T-helper 2 cell treated with Interferon-gamma antibody and Interleukin-4, amounts not matched to agents 5 μg/mL and 100 μg/mL, for 36 hours (primary cell): Measurements from ENCODE around the gene ARIH1.
"Not testable (repeated sequence)": the region's sequence is repeated elsewhere in the genome, so short reads cannot be mapped to it uniquely, and the experiment has no call there.

Source experiments
- DNase-seq: peaks from one replicate; pipeline ENCODE4 v3.0.0; 2021; ENCODE audit warnings: low spot score
- H3K27ac Mint-ChIP-seq: one replicate; pipeline ENCODE4 v1.8.0; 2021; ENCODE audit warnings: mild to moderate bottlenecking, mixed read lengths
- H3K27me3 Mint-ChIP-seq: one replicate; pipeline ENCODE4 v1.8.0; 2021; ENCODE audit warnings: low read depth, mixed read lengths
- H3K36me3 Mint-ChIP-seq: one replicate; pipeline ENCODE4 v1.8.0; 2021; ENCODE audit warnings: low read depth, mixed read lengths
- H3K4me1 Mint-ChIP-seq: one replicate; pipeline ENCODE4 v1.8.0; 2021; ENCODE audit warnings: low read depth, mixed read lengths
- H3K4me3 Mint-ChIP-seq: one replicate; pipeline ENCODE4 v1.8.0; 2022; ENCODE audit warnings: mild to moderate bottlenecking, moderate library complexity, mixed read lengths
- H3K9me3 Mint-ChIP-seq: one replicate; pipeline ENCODE4 v1.8.0; 2021; ENCODE audit warnings: mixed read lengths

Gene ARIH1

DNA sequence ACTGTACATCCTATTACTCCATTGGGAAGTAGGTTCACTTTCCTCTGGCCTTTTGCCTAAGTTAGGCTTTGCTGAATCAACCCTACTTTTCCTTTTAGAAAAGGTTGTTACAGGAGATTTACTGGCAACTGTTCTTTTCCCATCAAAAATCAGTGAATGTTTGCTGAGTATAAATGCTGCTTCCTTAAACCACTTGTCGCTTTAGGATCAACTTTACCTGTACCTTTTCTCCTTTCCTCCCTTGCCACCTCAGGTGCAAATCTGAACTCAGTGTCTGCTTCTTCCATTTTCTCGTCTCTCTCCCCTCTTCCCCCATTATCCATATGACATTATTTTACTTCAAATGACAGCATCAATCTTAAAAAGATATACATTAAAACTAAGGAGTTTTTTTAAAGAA is 110.9 kb downstream of the ARIH1 start:
- Mint-ChIP-seq H3K27me3 (no peaks in the 10 kb centered on the region), H3K27ac (no peak overlapping the region), H3K9me3 (no peaks in the 10 kb centered on the region), H3K4me1 (peaks cover 2% of the 10 kb centered on the region), H3K4me3 (no peak overlapping the region), H3K36me3 (peaks cover 27% of the 10 kb centered on the region)
- no peak for DNase-seq

DNA sequence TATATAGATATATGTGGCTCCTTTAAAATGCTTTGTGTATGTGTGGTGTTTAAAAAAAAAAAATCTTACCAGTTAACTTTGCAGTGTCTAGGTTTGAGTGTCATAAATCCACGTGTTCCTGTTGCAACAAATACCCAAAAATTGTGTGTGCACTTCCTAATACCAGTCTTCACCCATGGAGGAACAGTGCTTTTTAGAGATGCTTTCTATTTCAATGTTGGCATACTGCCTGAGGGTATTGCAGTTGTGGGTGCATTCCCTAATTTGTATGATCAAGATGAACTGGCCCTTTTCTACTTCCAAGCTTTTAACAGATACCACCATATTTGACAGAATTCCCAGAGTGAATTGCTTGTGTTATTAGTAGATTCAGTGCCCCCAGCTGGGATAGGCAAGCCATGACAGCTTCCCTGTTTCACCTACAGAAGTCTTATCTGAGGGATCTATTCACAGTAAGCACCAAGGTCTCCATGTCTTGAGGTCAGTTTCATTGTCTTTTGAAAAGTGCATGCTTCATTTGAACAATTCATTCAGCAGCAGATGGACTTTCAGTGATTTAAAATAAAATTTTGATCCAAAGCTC is 111.4 kb downstream of the ARIH1 start:
- no peak overlapping the region for H3K4me3 Mint-ChIP-seq
- peaks cover 2% of the 10 kb centered on the region for H3K4me1 Mint-ChIP-seq
- no peak overlapping the region for H3K27ac Mint-ChIP-seq
- H3K36me3 Mint-ChIP-seq, result peaks cover 22% of the 10 kb centered on the region
- H3K9me3 Mint-ChIP-seq, result no peaks in the 10 kb centered on the region
- no peaks in the 10 kb centered on the region for H3K27me3 Mint-ChIP-seq
- no peak for DNase-seq

DNA sequence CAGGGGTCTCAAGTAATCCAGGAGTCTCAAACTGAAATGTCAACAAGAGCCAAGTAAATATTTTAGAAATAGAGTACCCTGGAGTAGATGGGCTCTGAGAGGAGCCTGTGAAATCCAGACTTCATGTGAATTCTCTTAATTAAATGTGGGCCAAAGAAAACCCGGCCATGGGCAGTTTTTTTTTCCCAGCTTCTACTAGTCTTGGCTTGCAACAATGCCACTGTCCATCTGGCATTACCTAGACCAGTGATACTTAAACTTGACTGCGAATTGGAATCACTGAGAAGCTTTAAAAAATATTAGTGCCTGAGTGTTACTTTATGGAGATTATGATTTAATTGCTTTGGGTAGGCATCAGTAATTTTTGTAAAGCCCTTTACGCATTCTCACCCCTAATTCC is 114.0 kb downstream of the ARIH1 start:
- no peak for DNase-seq
- H3K4me1 Mint-ChIP-seq, result peaks cover 2% of the 10 kb centered on the region
- no peak overlapping the region for H3K27ac Mint-ChIP-seq
- no peaks in the 10 kb centered on the region for H3K27me3 Mint-ChIP-seq
- H3K9me3 Mint-ChIP-seq, result no peaks in the 10 kb centered on the region
- peaks cover 13% of the 10 kb centered on the region for H3K36me3 Mint-ChIP-seq
- no peak overlapping the region for H3K4me3 Mint-ChIP-seq

DNA sequence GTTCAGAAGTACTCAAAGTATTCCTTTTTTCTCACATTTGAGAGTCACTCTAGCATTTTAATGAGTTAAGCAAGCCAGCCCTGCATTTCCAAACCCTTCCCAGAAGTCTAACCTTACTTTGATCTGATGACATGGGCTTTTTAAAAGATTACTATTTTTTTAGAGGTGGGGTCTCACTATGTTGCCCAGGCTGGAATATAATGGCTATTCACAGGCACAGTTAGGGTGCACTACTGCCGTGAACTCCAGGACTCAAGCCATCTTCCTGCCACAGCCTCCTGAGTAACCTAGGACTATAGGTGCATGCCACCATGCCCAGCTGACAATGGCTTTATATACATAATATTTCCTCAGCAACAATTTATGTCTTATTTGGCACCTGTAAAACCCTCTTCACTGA is 116.3 kb downstream of the ARIH1 start:
- H3K27ac Mint-ChIP-seq, result no peak overlapping the region
- H3K9me3 Mint-ChIP-seq, result no peaks in the 10 kb centered on the region
- no peak for DNase-seq
- H3K4me1 Mint-ChIP-seq, result peaks cover 2% of the 10 kb centered on the region
- no peaks in the 10 kb centered on the region for H3K27me3 Mint-ChIP-seq
- H3K36me3 Mint-ChIP-seq, result peaks cover 5% of the 10 kb centered on the region
- no peak overlapping the region for H3K4me3 Mint-ChIP-seq

DNA sequence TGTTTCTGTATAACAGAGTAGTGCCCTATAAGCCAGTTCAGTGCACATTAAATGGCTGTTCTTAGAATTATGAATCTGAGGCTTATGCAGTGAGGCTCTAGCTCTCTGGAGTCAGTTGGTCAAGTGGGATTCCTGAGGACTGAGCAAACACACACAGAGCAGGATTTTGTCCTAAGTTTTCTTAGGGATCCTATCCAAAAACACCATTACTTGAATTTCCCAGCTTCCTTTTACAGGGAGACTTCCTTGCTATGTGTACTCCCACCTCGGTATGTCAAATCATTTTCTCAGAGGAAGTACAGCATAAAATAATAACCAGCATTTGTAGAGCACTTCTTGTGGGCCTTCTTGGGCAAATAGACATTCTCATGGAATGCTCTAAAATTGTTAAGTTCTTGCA is 117.2 kb downstream of the ARIH1 start:
- no peak overlapping the region for H3K27ac Mint-ChIP-seq
- no peak overlapping the region for H3K4me3 Mint-ChIP-seq
- no peaks in the 10 kb centered on the region for H3K9me3 Mint-ChIP-seq
- H3K4me1 Mint-ChIP-seq, result no peaks in the 10 kb centered on the region
- H3K36me3 Mint-ChIP-seq, result no peaks in the 10 kb centered on the region
- no peaks in the 10 kb centered on the region for H3K27me3 Mint-ChIP-seq
- DNase-seq, result no peak

DNA sequence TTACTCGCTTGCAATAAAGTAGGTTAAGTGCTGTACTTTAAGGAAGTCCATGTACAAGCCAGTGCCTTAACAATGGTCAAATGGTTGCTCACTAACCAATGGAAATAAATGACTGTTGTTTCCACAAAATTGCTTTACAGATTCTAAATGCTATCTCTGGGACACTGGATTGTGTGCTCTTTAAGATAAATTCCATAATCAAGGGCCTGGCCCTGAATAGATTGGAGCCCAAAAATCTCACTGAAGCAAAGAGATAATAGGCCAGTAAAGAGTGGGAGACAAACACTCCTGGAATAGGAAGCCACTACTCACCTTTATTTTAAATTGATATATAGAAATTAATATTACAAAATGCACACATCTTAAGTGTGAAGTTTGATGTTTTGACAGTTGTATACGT is 118.0 kb downstream of the ARIH1 start:
- Mint-ChIP-seq H3K27ac (no peak overlapping the region), H3K4me3 (no peak overlapping the region), H3K36me3 (no peaks in the 10 kb centered on the region), H3K9me3 (no peaks in the 10 kb centered on the region), H3K4me1 (no peaks in the 10 kb centered on the region), H3K27me3 (no peaks in the 10 kb centered on the region)
- no peak for DNase-seq

DNA sequence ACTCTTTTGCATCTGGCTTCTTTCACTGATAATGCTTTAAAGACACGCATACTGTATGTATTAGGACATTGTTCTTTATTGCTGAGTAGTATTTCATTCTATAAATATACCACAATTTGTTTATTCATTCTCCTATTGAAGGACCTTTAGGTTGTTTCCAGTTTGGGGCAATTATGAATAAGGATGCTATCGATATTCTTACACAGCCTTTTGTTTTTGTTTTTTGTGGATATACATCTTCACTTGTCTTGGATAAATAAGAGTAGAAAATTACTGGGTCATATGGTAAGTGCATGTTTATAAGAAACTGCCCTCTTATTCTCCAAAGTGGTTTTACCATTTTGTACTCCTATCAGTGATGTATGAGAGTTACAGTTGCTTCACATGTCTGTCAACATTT is 118.5 kb downstream of the ARIH1 start:
- Mint-ChIP-seq H3K4me3 (no peak overlapping the region), H3K27me3 (no peaks in the 10 kb centered on the region), H3K36me3 (no peaks in the 10 kb centered on the region), H3K4me1 (no peaks in the 10 kb centered on the region), H3K27ac (no peak overlapping the region), H3K9me3 (no peaks in the 10 kb centered on the region)
- DNase-seq, result no peak

DNA sequence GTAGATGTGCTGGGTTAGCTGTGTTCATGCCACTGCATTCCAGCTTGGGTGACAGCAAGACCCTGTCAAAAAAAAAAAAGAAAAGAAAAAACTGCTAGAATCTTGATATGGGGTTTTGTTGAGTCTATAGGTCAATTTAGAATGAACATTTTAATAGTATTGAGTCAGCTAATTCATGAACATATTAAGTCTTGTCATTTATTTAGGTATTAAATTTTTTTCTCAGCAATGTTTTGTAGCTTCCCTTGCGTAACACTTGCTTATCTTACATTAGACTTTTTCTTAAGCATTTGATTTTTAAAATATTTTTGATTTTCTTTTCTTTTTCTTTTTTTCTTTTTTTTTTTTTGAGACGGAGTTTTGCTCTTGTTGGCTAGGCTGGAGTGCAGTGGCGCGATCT is 119.7 kb downstream of the ARIH1 start:
- Mint-ChIP-seq H3K27ac (no peak overlapping the region), H3K4me3 (no peak overlapping the region), H3K4me1 (no peaks in the 10 kb centered on the region), H3K27me3 (no peaks in the 10 kb centered on the region), H3K36me3 (no peaks in the 10 kb centered on the region), H3K9me3 (no peaks in the 10 kb centered on the region)
- no peak for DNase-seq

DNA sequence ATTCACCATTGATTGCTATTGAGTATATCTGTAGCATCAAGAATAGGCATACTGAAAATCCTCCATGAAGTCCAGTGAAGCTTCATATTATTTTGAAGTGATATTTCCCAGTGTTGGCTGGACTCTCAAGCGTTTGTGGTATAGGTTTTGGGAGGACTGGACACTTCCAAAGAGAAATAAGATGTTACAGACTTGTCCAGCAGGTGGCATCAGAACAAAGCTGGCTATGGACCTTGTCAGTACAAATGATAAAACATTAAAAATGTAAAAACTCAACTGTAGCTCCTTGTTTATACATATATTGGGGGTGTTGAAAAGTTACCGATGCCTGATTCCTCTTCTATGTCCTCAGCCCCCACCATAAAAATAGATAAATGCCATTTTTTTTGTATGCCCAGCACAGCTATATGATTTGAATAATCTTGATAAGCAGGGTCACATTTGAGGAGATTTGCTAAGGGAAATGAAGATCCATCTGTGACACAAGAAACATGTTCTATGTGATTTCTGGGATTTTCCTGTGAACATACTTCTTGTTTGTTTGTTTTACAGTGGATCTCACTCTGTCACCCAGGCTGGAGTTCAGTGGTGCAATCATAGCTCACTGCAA is 125.8 kb downstream of the ARIH1 start:
- H3K4me3 Mint-ChIP-seq, result no peak overlapping the region
- H3K9me3 Mint-ChIP-seq, result no peaks in the 10 kb centered on the region
- H3K36me3 Mint-ChIP-seq, result no peaks in the 10 kb centered on the region
- H3K27me3 Mint-ChIP-seq, result peaks cover 8% of the 10 kb centered on the region
- H3K4me1 Mint-ChIP-seq, result no peaks in the 10 kb centered on the region
- no peak overlapping the region for H3K27ac Mint-ChIP-seq
- no peak for DNase-seq

DNA sequence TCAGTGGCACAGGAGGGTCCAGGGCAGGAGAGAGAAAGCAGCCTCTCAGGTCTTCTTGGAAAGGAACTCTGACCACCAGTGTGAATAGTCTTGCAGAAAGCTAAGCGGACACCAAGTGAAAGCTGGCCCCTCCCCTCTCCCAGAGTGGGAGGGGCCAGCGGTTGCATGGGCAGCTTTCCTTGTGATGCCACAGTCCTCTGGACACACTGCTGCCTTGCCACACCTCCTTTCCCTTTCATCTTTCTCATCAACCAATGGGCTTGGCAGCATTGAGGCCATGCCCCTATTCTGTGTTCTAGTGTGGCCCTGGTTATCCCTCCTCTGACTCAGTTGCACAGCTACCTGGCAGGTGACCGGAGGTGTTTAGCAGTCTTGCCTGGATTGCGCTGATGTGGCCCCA is 130.7 kb downstream of the ARIH1 start:
- Mint-ChIP-seq H3K27me3 (peaks cover 8% of the 10 kb centered on the region), H3K36me3 (no peaks in the 10 kb centered on the region), H3K9me3 (no peaks in the 10 kb centered on the region), H3K4me1 (no peaks in the 10 kb centered on the region), H3K4me3 (no peak overlapping the region), H3K27ac (no peak overlapping the region)
- no peak for DNase-seq

DNA sequence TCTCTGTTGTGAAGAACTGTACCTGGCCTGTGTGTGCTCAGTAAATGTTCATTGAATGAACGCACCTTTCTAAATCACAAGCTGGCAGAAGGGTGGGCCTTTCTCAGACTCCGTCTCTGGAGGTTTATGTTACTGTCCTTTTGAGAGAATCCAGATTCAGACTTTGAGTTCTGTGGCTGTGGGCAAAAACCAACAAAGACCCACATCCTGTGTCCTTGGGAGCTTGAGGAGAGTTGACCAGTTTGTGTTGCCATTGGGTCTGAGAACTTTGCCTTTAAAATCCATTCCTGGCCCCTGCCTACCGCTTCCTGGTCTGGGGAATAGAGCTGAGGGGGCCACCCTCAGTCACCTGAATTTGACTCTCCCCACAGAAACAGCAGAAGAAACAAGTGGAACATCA is 134.0 kb downstream of the ARIH1 start:
- not testable (repeated sequence) for H3K27me3 Mint-ChIP-seq, H3K27ac Mint-ChIP-seq, H3K4me3 Mint-ChIP-seq, H3K4me1 Mint-ChIP-seq, H3K9me3 Mint-ChIP-seq, H3K36me3 Mint-ChIP-seq, DNase-seq

DNA sequence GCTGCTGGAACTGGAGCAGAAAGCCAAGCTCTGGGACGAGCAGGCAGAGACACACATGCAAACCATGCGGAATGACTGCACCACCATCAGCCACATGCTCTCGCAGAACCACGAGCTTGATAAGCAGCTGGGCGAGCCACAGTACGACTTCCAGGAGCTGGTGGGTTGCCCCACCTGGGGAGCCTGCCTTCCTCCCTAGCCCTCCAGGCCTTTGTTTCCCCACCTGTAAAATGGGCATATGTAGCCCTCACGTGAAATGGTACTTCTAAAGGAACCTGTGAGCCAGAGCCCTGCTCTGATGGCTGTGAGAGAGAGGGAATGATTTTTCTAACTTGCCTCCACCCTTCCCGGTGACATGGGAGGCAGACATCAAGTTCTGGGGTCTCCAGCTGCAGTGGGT is 135.7 kb downstream of the ARIH1 start:
- DNase-seq, result no peak
- Mint-ChIP-seq H3K36me3 (no peaks in the 10 kb centered on the region), H3K9me3 (no peaks in the 10 kb centered on the region), H3K4me1 (no peaks in the 10 kb centered on the region), H3K27ac (no peak overlapping the region), H3K27me3 (peaks cover 4% of the 10 kb centered on the region), H3K4me3 (no peak overlapping the region)

DNA sequence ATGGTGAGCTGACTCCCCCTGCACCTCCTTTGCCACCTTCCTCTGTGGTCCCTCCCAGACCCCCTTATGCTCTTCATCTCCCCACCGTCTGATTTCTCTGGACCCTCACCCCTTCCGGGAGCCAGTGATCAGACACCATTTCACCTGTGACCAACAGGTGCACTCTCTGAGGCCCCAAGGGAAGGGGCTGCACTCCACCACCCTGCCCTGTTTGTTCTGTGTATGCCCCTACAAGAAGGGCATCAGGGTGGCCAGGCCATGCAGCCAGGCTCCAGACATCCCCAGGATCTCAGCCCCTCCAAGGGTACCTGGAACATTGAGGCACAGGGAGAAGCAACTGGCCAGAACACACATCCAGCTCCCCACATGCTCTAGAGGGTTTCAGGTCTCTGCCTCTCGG is 138.2 kb downstream of the ARIH1 start:
- not testable (repeated sequence) for H3K4me3 Mint-ChIP-seq, H3K27ac Mint-ChIP-seq, H3K36me3 Mint-ChIP-seq, H3K9me3 Mint-ChIP-seq, DNase-seq, H3K27me3 Mint-ChIP-seq, H3K4me1 Mint-ChIP-seq

DNA sequence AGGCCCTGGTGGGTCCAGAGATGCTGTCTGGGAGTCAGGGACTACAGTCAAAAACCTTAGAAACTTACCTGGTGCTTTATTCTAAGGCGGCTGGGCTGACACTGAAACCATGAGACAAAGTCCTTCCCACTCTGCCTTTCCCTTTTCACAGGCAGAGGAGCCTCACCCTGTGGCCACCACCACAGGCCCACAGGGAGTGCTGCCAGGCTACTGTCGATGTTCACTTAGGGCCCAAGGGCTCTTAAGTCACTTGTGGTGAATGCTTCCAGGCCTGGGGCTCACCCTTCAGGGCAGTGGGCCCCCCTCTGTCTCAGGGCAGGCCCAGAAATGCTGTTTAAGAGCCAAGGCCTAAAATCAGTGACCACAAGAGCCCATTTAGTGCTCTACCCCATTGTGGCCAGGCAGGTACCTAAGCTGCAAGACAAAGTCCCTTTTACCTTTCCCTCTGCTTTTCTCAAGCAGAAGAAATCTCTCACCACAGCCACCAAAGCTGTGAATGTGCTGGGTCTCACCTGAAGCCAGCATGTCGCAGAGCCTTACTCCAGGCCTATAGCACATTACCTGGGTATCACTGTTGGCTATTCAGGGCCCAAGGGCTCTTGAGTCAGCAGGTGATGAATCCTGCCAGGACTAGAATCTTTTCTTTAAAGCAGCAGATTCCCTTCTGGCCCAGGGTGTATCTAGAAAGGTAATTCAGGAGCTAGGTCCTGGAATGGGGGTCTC is 140.8 kb downstream of the ARIH1 start:
- Mint-ChIP-seq H3K27ac (no peak overlapping the region), H3K4me3 (no peak overlapping the region), H3K9me3 (no peaks in the 10 kb centered on the region), H3K27me3 (peaks cover 4% of the 10 kb centered on the region), H3K36me3 (no peaks in the 10 kb centered on the region), H3K4me1 (no peaks in the 10 kb centered on the region)
- no peak for DNase-seq
